22Rv1 (cell line): ENCODE data around the gene SLC44A5.
"Not testable (repeated sequence)": the region's sequence is repeated elsewhere in the genome, so short reads cannot be mapped to it uniquely, and the experiment has no call there.

Source experiments
- H3K27ac ChIP-seq: fragments of 450-650 bp; 2 replicates; pipeline ENCODE4 v1.5.1; 2017
- CTCF ChIP-seq: fragments of 450-650 bp; IDR thresholded peaks from 2 replicates; pipeline ENCODE4 v1.5.1; 2017; ENCODE audit warnings: mild to moderate bottlenecking
- ZFX ChIP-seq: fragments of 450-650 bp; IDR thresholded peaks from 2 replicates; pipeline ENCODE4 v1.6.1; 2017; ENCODE audit warnings: antibody characterized with exemption, borderline replicate concordance

The SLC44A5 gene

GRCh38 chr1:75613916-75614315 lies 3.0 kb upstream of the SLC44A5 start:
- no peak overlapping the region for H3K27ac ChIP-seq
- no peak for TF ChIP-seq CTCF
- TF ChIP-seq ZFX = no peak

DNA sequence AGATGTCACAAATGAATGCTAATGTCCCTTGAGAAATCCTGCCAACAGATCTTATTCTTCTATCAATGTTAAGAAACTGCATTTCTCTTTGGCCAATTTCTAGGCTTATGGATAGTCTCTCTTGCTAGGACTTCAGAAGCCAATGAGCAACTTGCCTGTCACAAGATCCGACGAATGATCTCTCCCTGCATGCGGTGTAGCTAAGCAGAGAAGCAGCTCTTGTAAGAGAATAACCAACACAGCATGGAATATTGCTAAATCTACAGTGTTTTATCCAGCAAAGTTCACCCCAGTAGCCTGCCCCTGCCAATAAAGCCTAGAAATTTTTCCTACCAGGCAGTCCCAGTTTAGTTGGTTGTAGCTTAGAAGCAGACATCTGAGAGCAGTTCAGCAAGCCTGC lies 2.1 kb upstream of the SLC44A5 start:
- TF ChIP-seq CTCF (no peak), ZFX (no peak)
- H3K27ac ChIP-seq = no peak overlapping the region

DNA sequence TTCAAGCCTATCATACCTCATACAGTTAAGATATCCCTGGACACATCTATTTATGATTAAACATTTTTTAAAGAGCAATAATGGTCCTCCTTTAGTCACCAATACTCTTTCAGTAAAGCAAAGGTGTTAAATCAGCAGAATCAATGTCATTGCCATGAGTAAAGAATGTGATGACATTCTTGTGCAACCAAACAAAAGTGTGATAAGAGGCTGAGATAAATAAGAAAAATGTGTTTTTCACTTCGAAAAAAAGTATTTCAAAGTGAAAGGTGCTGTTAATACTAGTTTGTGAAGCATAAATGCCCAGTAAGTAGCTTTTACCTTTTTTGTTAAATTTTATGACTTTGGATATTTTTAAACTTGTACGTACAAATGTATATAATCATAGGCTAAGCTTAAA lies 8.4 kb downstream of the SLC44A5 start:
- TF ChIP-seq CTCF (no peak), ZFX (no peak)
- H3K27ac ChIP-seq = no peak overlapping the region

GRCh38 chr1:75600781-75601180 lies 10.1 kb downstream of the SLC44A5 start:
- no peak overlapping the region for H3K27ac ChIP-seq
- TF ChIP-seq ZFX (no peak), CTCF (no peak)

GRCh38 chr1:75594327-75594726 lies 16.6 kb downstream of the SLC44A5 start:
- TF ChIP-seq CTCF (no peak), ZFX (no peak)
- no peak overlapping the region for H3K27ac ChIP-seq

DNA sequence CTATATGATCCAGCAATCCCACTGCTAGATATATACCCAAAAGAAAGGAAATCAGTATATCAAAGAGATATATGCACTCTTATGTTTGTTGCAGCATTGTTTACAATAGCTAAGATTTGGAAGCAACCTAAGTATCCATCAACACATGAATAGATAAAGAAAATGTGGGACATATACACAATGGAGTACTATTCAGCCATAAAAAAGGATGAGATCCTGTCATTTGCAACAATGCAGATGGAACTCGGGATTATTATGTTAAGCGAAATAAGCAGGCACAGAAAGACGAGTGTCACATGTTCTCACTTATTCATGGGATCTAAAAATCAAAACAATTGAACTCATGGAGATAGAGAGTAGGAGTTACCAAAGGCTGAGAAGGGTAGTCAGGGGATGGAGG lies 17.5 kb downstream of the SLC44A5 start:
- not testable (repeated sequence) for H3K27ac ChIP-seq

- TF ChIP-seq CTCF (no peak), ZFX (no peak)
- peak overlapping the region; percentile 67 for H3K27ac ChIP-seq
Measured at GRCh38 chr1:75589637-75590036, 21.3 kb downstream of the SLC44A5 start.

DNA sequence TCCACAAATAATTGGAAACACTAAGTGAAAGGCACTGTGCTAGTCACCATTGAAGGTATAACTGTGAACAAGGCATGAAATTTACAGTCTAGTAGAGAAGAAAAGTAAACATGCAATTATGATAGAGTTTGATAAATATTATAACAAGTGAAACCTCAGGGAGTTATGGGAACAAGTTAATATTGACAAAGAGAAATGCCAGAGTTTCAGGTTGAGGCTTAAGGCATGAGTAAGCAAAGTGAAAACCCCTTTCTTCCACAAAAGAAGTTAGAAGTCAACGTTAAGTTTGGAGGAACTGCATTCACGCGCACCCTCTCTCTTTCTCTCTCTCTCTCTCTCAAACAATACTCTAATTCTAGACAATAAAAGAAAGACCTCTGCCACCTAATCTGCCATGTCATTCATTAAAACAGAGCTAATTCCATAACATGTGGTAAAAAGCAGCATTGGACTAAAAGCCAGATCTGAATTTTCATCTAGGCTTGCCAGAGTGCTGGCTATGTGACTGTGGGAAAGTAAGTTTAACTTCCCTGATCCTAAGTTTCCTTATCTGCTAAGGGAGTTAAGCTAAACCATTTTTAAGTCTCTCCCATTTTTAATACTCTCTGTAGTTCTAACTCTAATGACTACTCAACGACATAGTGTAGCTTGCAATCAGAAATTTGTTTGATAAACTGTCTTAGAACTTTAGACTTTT lies 22.0 kb downstream of the SLC44A5 start:
- peak overlapping the region; percentile 67 for H3K27ac ChIP-seq
- TF ChIP-seq ZFX (no peak), CTCF (no peak)
